Smooth muscle cell (in vitro differentiated cells): ENCODE results near the gene CXCL11. TPM values are rescaled to one million over a fixed set of nuclear protein-coding genes. Genes with fewer than 3 reads are reported as not detected.

ENCODE experiments used
- DNase-seq: peaks from one replicate; lab custom pipeline; 2025; ENCODE audit not compliant: unreplicated experiment; lab: John Stamatoyannopoulos, UW
- H2AFZ ChIP-seq: fragments of 200-600 bp; sonication (generic); 2 replicates; pipeline ENCODE4 v1.6.0; 2016; ENCODE audit warnings: antibody characterized with exemption, low read depth, mild to moderate bottlenecking
- H3F3A ChIP-seq: fragments of 200-600 bp; sonication (generic); 2 replicates; pipeline ENCODE4 v1.6.0; 2017; ENCODE audit warnings: antibody characterized with exemption, low read depth
- H3K27ac ChIP-seq: fragments of 200-600 bp; sonication (generic); 2 replicates; pipeline ENCODE4 v1.5.1; 2016; ENCODE audit warnings: low read depth, mild to moderate bottlenecking
- H3K27me3 ChIP-seq: fragments of 200-600 bp; sonication (generic); 2 replicates; pipeline ENCODE4 v1.6.1; 2016; ENCODE audit warnings: low read depth, mild to moderate bottlenecking
- H3K36me3 ChIP-seq: fragments of 200-600 bp; sonication (generic); 2 replicates; pipeline ENCODE4 v1.5.1; 2016; ENCODE audit warnings: low read depth
- H3K4me1 ChIP-seq: fragments of 200-600 bp; sonication (generic); 2 replicates; pipeline ENCODE4 v1.5.1; 2016; ENCODE audit warnings: low read depth
- H3K4me2 ChIP-seq: fragments of 200-600 bp; sonication (generic); 2 replicates; pipeline ENCODE4 v1.6.0; 2016; ENCODE audit warnings: mild to moderate bottlenecking
- H3K4me3 ChIP-seq: fragments of 200-600 bp; sonication (generic); 2 replicates; pipeline ENCODE4 v1.5.1; 2016; ENCODE audit warnings: mild to moderate bottlenecking
- H3K79me2 ChIP-seq: fragments of 200-600 bp; sonication (generic); 2 replicates; pipeline ENCODE4 v1.6.0; 2016; ENCODE audit warnings: low read depth, mild to moderate bottlenecking
- H3K9ac ChIP-seq: fragments of 200-600 bp; sonication (generic); 2 replicates; pipeline ENCODE4 v1.6.0; 2016; ENCODE audit warnings: low read depth
- H3K9me3 ChIP-seq: fragments of 200-600 bp; sonication (generic); replicated peaks from 2 replicates; pipeline ENCODE4 v1.5.1; 2016; ENCODE audit warnings: low read depth
- H4K20me1 ChIP-seq: fragments of 200-600 bp; sonication (generic); 2 replicates; pipeline ENCODE4 v1.6.0; 2016; ENCODE audit warnings: low read depth
- CTCF ChIP-seq: fragments of 200-600 bp; sonication (generic); IDR thresholded peaks from 2 replicates; pipeline ENCODE4 v1.5.1; 2017; ENCODE audit warnings: borderline replicate concordance, mild to moderate bottlenecking, antibody characterized with exemption; ENCODE audit not compliant: insufficient read depth, poor library complexity, severe bottlenecking
- WGBS: methylation state at CpG from one replicate; pipeline ENCODE4 v1.1.7; 2016; ENCODE audit warnings: low lambda C conversion rate; 5-methylcytosine and 5-hydroxymethylcytosine counted together
- polyA plus RNA-seq: library from polyadenylated mRNA; unstranded; fragments of >200 nt; fragmentation: Nextera tagmentation; extraction: Ambion mirVana; gene quantifications from 2 replicates; pipeline ENCODE4 v1.2.1, GENCODE V29; 2016
- total RNA-seq: library from RNA; depleted of rRNA; stranded (reverse); fragments of >200 nt; gene quantifications from 2 replicates; pipeline ENCODE4 v1.2.3, GENCODE V29; 2014

CXCL11 gene
- total and polyA plus RNA-seq, 2 experiments from 2014 or later: not detected

- Histone ChIP-seq H3K36me3 (no peaks in the 10 kb centered on the region), H3K79me2 (no peaks in the 10 kb centered on the region), H3K4me2 (no peak overlapping the region), H3K4me3 (no peak overlapping the region), H4K20me1 (no peaks in the 10 kb centered on the region), H2AFZ (no peak overlapping the region), H3K9ac (no peak overlapping the region), H3K27ac (no peak overlapping the region), H3K27me3 (no peaks in the 10 kb centered on the region), H3K4me1 (no peaks in the 10 kb centered on the region), H3F3A (no peaks in the 10 kb centered on the region), H3K9me3 (no peaks in the 10 kb centered on the region)
- 93% methylated on average over 3 of the region's 3 CpGs for WGBS
- TF ChIP-seq CTCF: no peak
- DNase-seq: no peak
These were observed 32.2 kb downstream of the CXCL11 start for GRCh38 chr4:76003620-76004019.

GRCh38 chr4:76003035-76003434, 32.8 kb downstream of the CXCL11 start:
- no peak for DNase-seq
- Histone ChIP-seq H3K4me2 (no peak overlapping the region), H3K27me3 (no peaks in the 10 kb centered on the region), H4K20me1 (no peaks in the 10 kb centered on the region), H3K9me3 (no peaks in the 10 kb centered on the region), H3K4me1 (no peaks in the 10 kb centered on the region), H3F3A (no peaks in the 10 kb centered on the region), H3K27ac (no peak overlapping the region), H3K79me2 (no peaks in the 10 kb centered on the region), H3K9ac (no peak overlapping the region), H3K4me3 (no peak overlapping the region), H2AFZ (no peak overlapping the region), H3K36me3 (no peaks in the 10 kb centered on the region)
- TF ChIP-seq CTCF: no peak
- 46% methylated on average over 2 of the region's 2 CpGs for WGBS

- no peak for TF ChIP-seq CTCF
- no peak for DNase-seq
- H3K4me3 ChIP-seq: no peak overlapping the region
- H3K9ac ChIP-seq: no peak overlapping the region
- no peak overlapping the region for H2AFZ ChIP-seq
- H3K36me3 ChIP-seq: no peaks in the 10 kb centered on the region
- H3K79me2 ChIP-seq: no peaks in the 10 kb centered on the region
- no peaks in the 10 kb centered on the region for H4K20me1 ChIP-seq
- no peaks in the 10 kb centered on the region for H3K4me1 ChIP-seq
- no peaks in the 10 kb centered on the region for H3K9me3 ChIP-seq
- H3K27ac ChIP-seq: no peak overlapping the region
- H3F3A ChIP-seq: no peaks in the 10 kb centered on the region
- no peaks in the 10 kb centered on the region for H3K27me3 ChIP-seq
- no peak overlapping the region for H3K4me2 ChIP-seq
- 77% methylated on average over 4 of the region's 4 CpGs for WGBS
These were observed 33.7 kb downstream of the CXCL11 start for GRCh38 chr4:76002176-76002575.

- Histone ChIP-seq H3K9ac (no peak overlapping the region), H3F3A (no peaks in the 10 kb centered on the region), H3K79me2 (no peaks in the 10 kb centered on the region), H4K20me1 (no peaks in the 10 kb centered on the region), H3K4me3 (no peak overlapping the region), H2AFZ (no peak overlapping the region), H3K27me3 (no peaks in the 10 kb centered on the region), H3K4me2 (no peak overlapping the region), H3K4me1 (no peaks in the 10 kb centered on the region), H3K9me3 (no peaks in the 10 kb centered on the region), H3K36me3 (no peaks in the 10 kb centered on the region), H3K27ac (no peak overlapping the region)
- 87% methylated on average over 7 of the region's 7 CpGs for WGBS
- TF ChIP-seq CTCF: no peak
- no peak for DNase-seq
These were observed 34.2 kb downstream of the CXCL11 start for GRCh38 chr4:76001700-76002099.
